HG02571 (cell line): Measurements from ENCODE around the gene PROM1.

ENCODE experiments used
- ATAC-seq: cut with Tn5 transposase; IDR thresholded peaks from one replicate; pipeline ENCODE4 v1.9.1; 2021; ENCODE audit warnings: mild to moderate bottlenecking, moderate library complexity; ENCODE audit not compliant: unreplicated experiment

The PROM1 gene

GRCh38 chr4:16029886-16030285 lies 53.9 kb downstream of the PROM1 start:
- ATAC-seq, result no peak

GRCh38 chr4:16029262-16029661 lies 54.6 kb downstream of the PROM1 start:
- ATAC-seq, result no peak

GRCh38 chr4:16027626-16028025 lies 56.2 kb downstream of the PROM1 start:
- ATAC-seq, result no peak

- ATAC-seq, result no peak
Measured at GRCh38 chr4:16027114-16027513, 56.7 kb downstream of the PROM1 start.

- no peak for ATAC-seq
Measured at GRCh38 chr4:16026160-16026761, 57.6 kb downstream of the PROM1 start.

GRCh38 chr4:16025268-16025667 lies 58.6 kb downstream of the PROM1 start:
- ATAC-seq, result no peak

- no peak for ATAC-seq
Measured at GRCh38 chr4:16023776-16024408, 59.9 kb downstream of the PROM1 start.

- ATAC-seq, result no peak
Measured at GRCh38 chr4:16021804-16022560, 61.8 kb downstream of the PROM1 start.

- ATAC-seq, result no peak
Measured at GRCh38 chr4:16019649-16020048, 64.2 kb downstream of the PROM1 start.

GRCh38 chr4:16018841-16019240 lies 65.0 kb downstream of the PROM1 start:
- ATAC-seq, result no peak

- no peak for ATAC-seq
Measured at GRCh38 chr4:16018061-16018676, 65.7 kb downstream of the PROM1 start.

- no peak for ATAC-seq
Measured at GRCh38 chr4:16016536-16016935, 67.3 kb downstream of the PROM1 start.

- ATAC-seq, result no peak
Measured at GRCh38 chr4:16011173-16011572, 72.7 kb downstream of the PROM1 start.

- no peak for ATAC-seq
Measured at GRCh38 chr4:16009153-16009552, 74.7 kb downstream of the PROM1 start.

GRCh38 chr4:16007471-16008095 lies 76.2 kb downstream of the PROM1 start:
- no peak for ATAC-seq

- ATAC-seq, result no peak
Measured at GRCh38 chr4:16006771-16007446, 76.9 kb downstream of the PROM1 start.

- no peak for ATAC-seq
Measured at GRCh38 chr4:16005676-16006075, 78.1 kb downstream of the PROM1 start.

- peak; percentile 92 for ATAC-seq
Measured at GRCh38 chr4:16001484-16001858, 82.4 kb downstream of the PROM1 start.

- no peak for ATAC-seq
Measured at GRCh38 chr4:16000708-16001483, 82.9 kb downstream of the PROM1 start.

- no peak for ATAC-seq
Measured at GRCh38 chr4:15996773-15997172, 87.0 kb downstream of the PROM1 start.
